KG1 (cell line): ENCODE measurements around the gene MUL1.
A peak's percentile ranks its signal among the peaks of the same experiment; 100 is the strongest.
"Not testable (repeated sequence)": the region's sequence is repeated elsewhere in the genome, so short reads cannot be mapped to it uniquely, and the experiment has no call there.

ENCODE experiments used
- DNase-seq: peaks from one replicate; lab custom pipeline; 2025; lab: John Stamatoyannopoulos, UW

Gene MUL1

GRCh38 chr1:20511518-20512428 lies 3.8 kb upstream of the MUL1 start:
- DNase-seq, result no peak

GRCh38 chr1:20508411-20508771 lies 440 bp upstream of the MUL1 start:
- DNase-seq, result no peak

- DNase-seq, result no peak
Measured at GRCh38 chr1:20507248-20507563, 745 bp downstream of the MUL1 start.

GRCh38 chr1:20505488-20505887 lies 2.5 kb downstream of the MUL1 start:
- DNase-seq, result no peak

GRCh38 chr1:20500716-20501115 lies 7.2 kb downstream of the MUL1 start:
- DNase-seq, result no peak

GRCh38 chr1:20499718-20500117 lies 8.2 kb downstream of the MUL1 start:
- DNase-seq, result no peak

- no peak for DNase-seq
Measured at GRCh38 chr1:20499105-20499504, 8.8 kb downstream of the MUL1 start.

- no peak for DNase-seq
Measured at GRCh38 chr1:20498116-20498515, 9.8 kb downstream of the MUL1 start.

GRCh38 chr1:20497506-20497905 lies 10.4 kb downstream of the MUL1 start:
- no peak for DNase-seq

- DNase-seq, result not testable (repeated sequence)
Measured at GRCh38 chr1:20496725-20497383, 11.1 kb downstream of the MUL1 start.

GRCh38 chr1:20496241-20496661 lies 11.7 kb downstream of the MUL1 start:
- no peak for DNase-seq

- no peak for DNase-seq
Measured at GRCh38 chr1:20495661-20496060, 12.3 kb downstream of the MUL1 start.

GRCh38 chr1:20494609-20495311 lies 13.2 kb downstream of the MUL1 start:
- DNase-seq, result no peak

- DNase-seq, result peak; percentile 51
Measured at GRCh38 chr1:20493839-20494608, 13.9 kb downstream of the MUL1 start.

- DNase-seq, result no peak
Measured at GRCh38 chr1:20493309-20493708, 14.6 kb downstream of the MUL1 start.

- no peak for DNase-seq
Measured at GRCh38 chr1:20492751-20493150, 15.2 kb downstream of the MUL1 start.

- DNase-seq, result no peak
Measured at GRCh38 chr1:20491866-20492265, 16.1 kb downstream of the MUL1 start.

- no peak for DNase-seq
Measured at GRCh38 chr1:20491178-20491577, 16.8 kb downstream of the MUL1 start.

- no peak for DNase-seq
Measured at GRCh38 chr1:20487236-20487590, 20.7 kb downstream of the MUL1 start.

GRCh38 chr1:20486457-20487235 lies 21.3 kb downstream of the MUL1 start:
- DNase-seq, result no peak
